Measurements from ENCODE around the gene DIABLO.

- TF ChIP-seq CTCF (IDR thresholded peaks at IDR 0.05; ENCODE audit: insufficient read depth, low read depth, low read length): no peak
- no peak for TF ChIP-seq EZH2 (IDR thresholded peaks at IDR 0.05; ENCODE audit: insufficient read depth, low read length)
Observed at GRCh38 chr12:122232691-122233090, 6.8 kb upstream of the DIABLO start.

Measured in astrocyte (in vitro differentiated cells and primary cell).